MM.1S (cell line): ENCODE data around the gene DHX35.
A peak's percentile ranks its signal among the peaks of the same experiment; 100 is the strongest.

Source experiments
- DNase-seq: peaks from one replicate; pipeline ENCODE4 v3.0.0-alpha.2; 2015
- H2AFZ ChIP-seq: fragments of 300-600 bp; sonication (generic); 2 replicates; pipeline ENCODE4 v1.6.0; 2016; ENCODE audit warnings: antibody characterized with exemption, low read length
- H3F3A ChIP-seq: fragments of 300-600 bp; sonication (generic); 2 replicates; pipeline ENCODE4 v1.6.1; 2016; ENCODE audit warnings: mild to moderate bottlenecking, antibody characterized with exemption, low read length, moderate library complexity, mixed read lengths; ENCODE audit not compliant: insufficient read depth
- H3K27ac ChIP-seq: fragments of 300-600 bp; sonication (generic); 2 replicates; pipeline ENCODE4 v1.5.1; 2016; ENCODE audit warnings: mild to moderate bottlenecking, low read length
- H3K27me3 ChIP-seq: fragments of 300-600 bp; sonication (generic); replicated peaks from 2 replicates; pipeline ENCODE4 v1.6.0; 2016; ENCODE audit warnings: low read length; ENCODE audit not compliant: insufficient read depth
- H3K36me3 ChIP-seq: fragments of 300-600 bp; sonication (generic); replicated peaks from 2 replicates; pipeline ENCODE4 v1.6.1; 2016; ENCODE audit warnings: mild to moderate bottlenecking, low read length, mixed read lengths; ENCODE audit not compliant: insufficient read depth
- H3K4me1 ChIP-seq: fragments of 300-600 bp; sonication (generic); 2 replicates; pipeline ENCODE4 v1.6.1; 2016; ENCODE audit warnings: low read length, mixed read lengths
- H3K4me2 ChIP-seq: fragments of 300-600 bp; sonication (generic); 2 replicates; pipeline ENCODE4 v1.6.0; 2016; ENCODE audit warnings: low read depth, low read length
- H3K4me3 ChIP-seq: fragments of 300-600 bp; sonication (generic); 2 replicates; pipeline ENCODE4 v1.5.1; 2016; ENCODE audit warnings: low read length, mixed read lengths
- H3K79me2 ChIP-seq: fragments of 300-600 bp; sonication (generic); 2 replicates; pipeline ENCODE4 v1.6.1; 2016; ENCODE audit warnings: mixed run types, low read length, mixed read lengths
- H3K9ac ChIP-seq: fragments of 300-600 bp; sonication (generic); 2 replicates; pipeline ENCODE4 v1.6.1; 2016; ENCODE audit warnings: low read length, mixed read lengths
- H3K9me2 ChIP-seq: fragments of 300-600 bp; sonication (generic); replicated peaks from 2 replicates; pipeline ENCODE4 v1.6.1; 2016; ENCODE audit warnings: mild to moderate bottlenecking, low read length, mixed read lengths; ENCODE audit not compliant: insufficient read depth
- H3K9me3 ChIP-seq: fragments of 300-600 bp; sonication (generic); replicated peaks from 2 replicates; pipeline ENCODE4 v1.6.1; 2016; ENCODE audit warnings: mild to moderate bottlenecking, low read length, mixed read lengths; ENCODE audit not compliant: insufficient read depth
- H4K20me1 ChIP-seq: fragments of 300-600 bp; sonication (generic); 2 replicates; pipeline ENCODE4 v1.6.1; 2016; ENCODE audit warnings: mild to moderate bottlenecking, low read length, moderate library complexity, mixed read lengths; ENCODE audit not compliant: insufficient read depth
- CTCF ChIP-seq: fragments of 300-600 bp; sonication (generic); IDR thresholded peaks from 2 replicates; pipeline ENCODE4 v1.5.1; 2016; ENCODE audit warnings: antibody characterized with exemption, low read length, mixed read lengths
- EZH2 ChIP-seq: fragments of 300-600 bp; sonication (generic); optimal IDR thresholded peaks from 2 replicates; pipeline ENCODE3; 2017; ENCODE audit warnings: low read depth, mild to moderate bottlenecking, antibody characterized with exemption, low read length, mixed read lengths
- EZH2phosphoT487 ChIP-seq: fragments of 300-600 bp; sonication (generic); IDR thresholded peaks from 2 replicates; pipeline ENCODE4 v1.6.1; 2018; ENCODE audit warnings: antibody characterized with exemption, low read length

DHX35 gene

GRCh38 chr20:38962044-38962927 lies at the start of gene DHX35:
TSS of gene DHX35 (plus strand) at chr20:38962344. CDS start at chr20:38962368, 24 bp downstream.
- Histone ChIP-seq H4K20me1 (no peaks in the 10 kb centered on the region), H3K9me3 (no peaks in the 10 kb centered on the region), H3K36me3 (no peaks in the 10 kb centered on the region), H2AFZ (peak within 1 kb of the TSS; percentile 87), H3K27me3 (no peaks in the 10 kb centered on the region), H3K27ac (peak within 1 kb of the TSS; percentile 59; the same call in 1 of the 2 replicates), H3K4me1 (peaks cover 11% of the 10 kb centered on the region; the same call in 1 of the 2 replicates), H3K79me2 (peaks cover 36% of the 10 kb centered on the region), H3K9ac (peak within 1 kb of the TSS; percentile 77), H3K4me2 (peak within 1 kb of the TSS; percentile 91), H3F3A (0 out of 2 replicates have a peak, but pooled peaks cover 5% of the 10 kb centered on the region), H3K9me2 (no peaks in the 10 kb centered on the region), H3K4me3 (peak within 1 kb of the TSS; percentile 96)
- peak; percentile 98 for DNase-seq
- TF ChIP-seq EZH2phosphoT487 (no peak), CTCF (peak; percentile 55)

GRCh38 chr20:38915355-38915754 lies 46.8 kb upstream of the DHX35 start:
- Histone ChIP-seq H3F3A (no peaks in the 10 kb centered on the region; the same call in 1 of the 2 replicates), H3K4me1 (no peaks in the 10 kb centered on the region), H3K27me3 (no peaks in the 10 kb centered on the region), H3K4me2 (no peak overlapping the region), H3K36me3 (peaks cover 14% of the 10 kb centered on the region), H4K20me1 (no peaks in the 10 kb centered on the region), H3K9ac (no peak overlapping the region), H3K9me3 (no peaks in the 10 kb centered on the region), H3K27ac (no peak overlapping the region), H2AFZ (no peak overlapping the region), H3K9me2 (no peaks in the 10 kb centered on the region), H3K79me2 (0 out of 2 replicates have a peak, but pooled peaks cover 2% of the 10 kb centered on the region), H3K4me3 (no peak overlapping the region)
- TF ChIP-seq CTCF (no peak), EZH2 (no peak), EZH2phosphoT487 (no peak)
- no peak for DNase-seq

- Histone ChIP-seq H3K27me3 (no peaks in the 10 kb centered on the region), H3K9me3 (no peaks in the 10 kb centered on the region)
Observed at GRCh38 chr20:38917657-38918056, 44.5 kb upstream of the DHX35 start.

More at GRCh38 chr20:38917657-38918056, 44.5 kb upstream of the DHX35 start:
- Histone ChIP-seq H3K4me3 (no peak overlapping the region), H3K36me3 (peaks cover 14% of the 10 kb centered on the region), H2AFZ (no peak overlapping the region), H3K9ac (no peak overlapping the region), H3K27ac (no peak overlapping the region), H4K20me1 (no peaks in the 10 kb centered on the region), H3F3A (no peaks in the 10 kb centered on the region; the same call in 1 of the 2 replicates), H3K9me2 (no peaks in the 10 kb centered on the region), H3K4me2 (no peak overlapping the region), H3K79me2 (0 out of 2 replicates have a peak, but pooled peaks cover 2% of the 10 kb centered on the region), H3K4me1 (no peaks in the 10 kb centered on the region)
- TF ChIP-seq EZH2phosphoT487 = no peak
- TF ChIP-seq EZH2 = no peak
- no peak for TF ChIP-seq CTCF
- DNase-seq = no peak
